HG03439 (cell line): Measurements from ENCODE around the gene ADAMTS4.
A peak's percentile ranks its signal among the peaks of the same experiment; 100 is the strongest.

Experiments used
- ATAC-seq: cut with Tn5 transposase; IDR thresholded peaks from one replicate; pipeline ENCODE4 v1.9.1; 2021; ENCODE audit warnings: mild to moderate bottlenecking, moderate library complexity; ENCODE audit not compliant: unreplicated experiment

ADAMTS4 gene

GRCh38 chr1:161158316-161159010, 40.4 kb downstream of the ADAMTS4 start:
- no peak for ATAC-seq

GRCh38 chr1:161157867-161158266, 41.0 kb downstream of the ADAMTS4 start:
- no peak for ATAC-seq

GRCh38 chr1:161153682-161154337, 45.0 kb downstream of the ADAMTS4 start, which contains the start of gene UFC1:
Gene UFC1 (plus strand): TSS chr1:161153978. CDS start chr1:161153998, 20 bp downstream.
- ATAC-seq, result peak; percentile 76

GRCh38 chr1:161153176-161153575, 45.7 kb downstream of the ADAMTS4 start:
- ATAC-seq, result no peak

GRCh38 chr1:161145832-161146231, 53.0 kb downstream of the ADAMTS4 start:
- no peak for ATAC-seq

- no peak for ATAC-seq
These were observed 58.0 kb downstream of the ADAMTS4 start for GRCh38 chr1:161140755-161141400.

- ATAC-seq, result no peak
These were observed 59.1 kb downstream of the ADAMTS4 start for GRCh38 chr1:161139766-161140165.

- no peak for ATAC-seq
These were observed 60.4 kb downstream of the ADAMTS4 start for GRCh38 chr1:161138431-161138830.

- no peak for ATAC-seq
These were observed 61.0 kb downstream of the ADAMTS4 start for GRCh38 chr1:161137881-161138280.
